ENCODE results near the gene SEC22C. TPM values are rescaled to one million over a fixed set of nuclear protein-coding genes. Genes with fewer than 3 reads are reported as not detected.

The SEC22C gene
- total and polyA plus RNA-seq, 2 donors (not counting 1 experiment from before 2014, with no cell fraction given) = 19.2 to 44.8 TPM

DNA sequence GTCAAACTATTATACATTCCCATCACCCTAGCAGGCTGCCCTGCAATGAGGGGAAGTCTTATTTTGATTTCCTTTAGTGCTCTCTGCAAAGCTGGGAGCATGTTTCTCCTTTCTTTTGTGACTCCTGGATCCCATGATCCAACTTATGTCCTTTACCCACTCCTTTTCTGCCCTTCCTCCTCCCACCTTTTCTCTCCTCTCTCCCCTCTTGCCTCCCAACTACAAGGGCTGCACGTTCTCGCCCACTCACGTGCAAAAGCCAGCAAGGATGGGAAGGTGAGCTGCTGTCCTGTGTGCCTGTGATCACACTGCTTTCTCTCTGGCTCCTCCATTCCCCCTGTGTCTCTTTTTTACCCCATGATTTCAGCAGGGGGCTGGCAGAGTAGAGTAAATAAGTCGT lies 73.2 kb downstream of the SEC22C start:
- intact Hi-C loops (cut with micrococcal nuclease) = no loop called here
- no peaks in the 10 kb centered on the region for H4K20me1 ChIP-seq (ENCODE audit: control insufficient read depth, insufficient read depth, low read length, poor library complexity, severe bottlenecking)
- no peak overlapping the region for H3K27ac Mint-ChIP-seq
- H3K9me3 Mint-ChIP-seq (ENCODE audit: insufficient read depth) = no peaks in the 10 kb centered on the region
- ATAC-seq (ENCODE audit: low read depth) = no peak
- no peaks in the 10 kb centered on the region for H3K27me3 Mint-ChIP-seq
- peaks cover 9 to 10% of the 10 kb centered on the region in 2 donors for H3K4me1 ChIP-seq (ENCODE audit: control insufficient read depth in 2 of 2, insufficient read depth in 2 of 2, low read length in 2 of 2)
- no peaks in the 10 kb centered on the region for H3K36me3 ChIP-seq (replicated peaks in 1 of 2; ENCODE audit: control extremely low read depth in 1 of 2, control insufficient read depth in 1 of 2, extremely low read depth in 1 of 2, insufficient read depth in 2 of 2, low read length in 1 of 2)
- no peak overlapping the region for H3K9ac ChIP-seq (ENCODE audit: low read length)
- no peak overlapping the region for H3K4me3 Mint-ChIP-seq
- H3K27me3 ChIP-seq (replicated peaks in 1 of 4; ENCODE audit: control extremely low read depth in 1 of 4, control insufficient read depth in 3 of 4, insufficient read depth in 4 of 4, low read length in 3 of 4) = peaks cover 0 to 4% (median 1%) of the 10 kb centered on the region in 4 experiments
- no peaks in the 10 kb centered on the region for H3K79me2 ChIP-seq (ENCODE audit: control insufficient read depth, insufficient read depth, low read length)
- ChIA-PET CTCF (interaction anchor here (1.0 to 1.6 kb wide), 3 partner anchors 11 to 65 kb away, joined by 3 to 4 read pairs (median 4); no protein-coding TSS in a partner anchor), POLR2A (no interaction called here)
- TF ChIP-seq CTCF (IDR thresholded peaks at IDR 0.05) = no peak
- no peak for TF ChIP-seq EZH2 (IDR thresholded peaks at IDR 0.05; ENCODE audit: borderline replicate concordance, insufficient read depth, low read depth, low read length, poor library complexity, severe bottlenecking)
- H3K4me3 ChIP-seq (ENCODE audit: control extremely low read depth in 1 of 5, extremely low read depth in 1 of 5, insufficient read depth in 1 of 5, low read depth in 2 of 5, low read length in 4 of 5) = no peak overlapping the region
- H3K9me3 ChIP-seq (ENCODE audit: control extremely low read depth in 1 of 3, control insufficient read depth in 2 of 3, insufficient read depth in 1 of 3, low read length in 2 of 3) = no peaks in the 10 kb centered on the region
- WGBS (ENCODE audit: insufficient coverage) = 90% methylated on average over 3 of the region's 4 CpGs
- peaks cover 12% of the 10 kb centered on the region for H3K4me1 Mint-ChIP-seq
- DNase-seq = no peak
- H2AFZ ChIP-seq (ENCODE audit: insufficient read depth, low read depth, low read length, poor library complexity, severe bottlenecking) = no peak overlapping the region
- H3K4me2 ChIP-seq (replicated peaks; ENCODE audit: low read depth, low read length, poor library complexity, severe bottlenecking) = no peak overlapping the region
- no peak overlapping the region for H3K27ac ChIP-seq (ENCODE audit: low read length in 2 of 2)

- no peak overlapping the region for H2AFZ ChIP-seq (ENCODE audit: insufficient read depth, low read depth, low read length, poor library complexity, severe bottlenecking)
- H3K27ac ChIP-seq (ENCODE audit: low read length in 2 of 2) = no peak overlapping the region
- no peak overlapping the region for H3K4me3 Mint-ChIP-seq
- peaks cover 19% of the 10 kb centered on the region for H3K4me1 Mint-ChIP-seq
- ChIA-PET CTCF (no interaction called here), POLR2A (no interaction called here)
- TF ChIP-seq EZH2 (IDR thresholded peaks at IDR 0.05; ENCODE audit: borderline replicate concordance, insufficient read depth, low read depth, low read length, poor library complexity, severe bottlenecking) = no peak
- no peak for TF ChIP-seq CTCF (IDR thresholded peaks at IDR 0.05)
- WGBS (ENCODE audit: insufficient coverage) = 22% methylated on average over 6 of the region's 6 CpGs
- intact Hi-C loops (cut with micrococcal nuclease) = no loop called here
- DNase-seq (no peak), ATAC-seq (ENCODE audit: low read depth) (no peak)
- H3K9me3 ChIP-seq (ENCODE audit: control extremely low read depth in 1 of 3, control insufficient read depth in 2 of 3, insufficient read depth in 1 of 3, low read length in 2 of 3) = no peaks in the 10 kb centered on the region
- no peak overlapping the region for H3K9ac ChIP-seq (ENCODE audit: low read length)
- no peaks in the 10 kb centered on the region for H3K9me3 Mint-ChIP-seq (ENCODE audit: insufficient read depth)
- H3K4me3 ChIP-seq (ENCODE audit: control extremely low read depth in 1 of 5, extremely low read depth in 1 of 5, insufficient read depth in 1 of 5, low read depth in 2 of 5, low read length in 4 of 5) = no peak overlapping the region
- no peak overlapping the region for H3K4me2 ChIP-seq (replicated peaks; ENCODE audit: low read depth, low read length, poor library complexity, severe bottlenecking)
- H3K4me1 ChIP-seq (ENCODE audit: control insufficient read depth in 2 of 2, insufficient read depth in 2 of 2, low read length in 2 of 2) = peaks cover 12 to 14% of the 10 kb centered on the region in 2 donors
- H3K27me3 ChIP-seq (replicated peaks in 1 of 4; ENCODE audit: control extremely low read depth in 1 of 4, control insufficient read depth in 3 of 4, insufficient read depth in 4 of 4, low read length in 3 of 4) = peaks cover 0 to 5% (median 2%) of the 10 kb centered on the region in 4 experiments
- no peak overlapping the region for H3K27ac Mint-ChIP-seq
- no peaks in the 10 kb centered on the region for H4K20me1 ChIP-seq (ENCODE audit: control insufficient read depth, insufficient read depth, low read length, poor library complexity, severe bottlenecking)
- H3K36me3 ChIP-seq (replicated peaks in 1 of 2; ENCODE audit: control extremely low read depth in 1 of 2, control insufficient read depth in 1 of 2, extremely low read depth in 1 of 2, insufficient read depth in 2 of 2, low read length in 1 of 2) = no peaks in the 10 kb centered on the region
- no peaks in the 10 kb centered on the region for H3K79me2 ChIP-seq (ENCODE audit: control insufficient read depth, insufficient read depth, low read length)
- no peaks in the 10 kb centered on the region for H3K27me3 Mint-ChIP-seq
Measured at GRCh38 chr3:42507761-42508335, 73.9 kb downstream of the SEC22C start.

Measured in B cell (primary cell).